H1 (cell line): Measurements from ENCODE around the gene ANKRD31. TPM values are rescaled to one million over a fixed set of nuclear protein-coding genes. Genes with fewer than 3 reads are reported as not detected.

Experiments
- CTCF ChIA-PET: fragments of 300-600 bp; sonication (Branson Sonifier 250); formaldehyde crosslinking; loops from one replicate; lab custom pipeline; 2021; ENCODE audit not compliant: partially characterized antibody; lab: Charles Lee
- POLR2A ChIA-PET: fragments of 300-600 bp; sonication (Branson Sonifier 250); formaldehyde crosslinking; loops from one replicate; lab custom pipeline; 2021; ENCODE audit warnings: inconsistent platforms; ENCODE audit not compliant: partially characterized antibody; lab: Charles Lee
- DNase-seq, 2 experiments: peaks; one replicate each; pipeline versions ENCODE4 v3.0.0 to v3.0.0-alpha.2; 2010 to 2022; ENCODE audit warnings: low spot score in 2 of 2, low read depth in 1 of 2, mixed read lengths in 1 of 2
- FAIRE-seq: peaks from 2 replicates; lab custom pipeline; 2011; peaks lifted over from hg19 to GRCh38; lab: Jason Lieb, UNC
- H2AFZ ChIP-seq: 2 replicates; pipeline ENCODE4 v1.8.1; 2012; ENCODE audit warnings: low read length, inconsistent platforms
- H2AK5ac ChIP-seq: 2 replicates; pipeline ENCODE4 v1.6.1; 2013; ENCODE audit warnings: low read depth, low read length
- H2BK120ac ChIP-seq: replicated peaks from 2 replicates; pipeline ENCODE3; 2013; ENCODE audit warnings: low read depth, low read length, inconsistent platforms
- H2BK12ac ChIP-seq: 2 replicates; pipeline ENCODE4 v1.6.1; 2013; ENCODE audit warnings: low read depth, low read length
- H2BK15ac ChIP-seq: 2 replicates; pipeline ENCODE4 v1.6.1; 2013; ENCODE audit warnings: low read length
- H2BK20ac ChIP-seq: 2 replicates; pipeline ENCODE4 v1.6.1; 2013; ENCODE audit warnings: low read length
- H2BK5ac ChIP-seq: 2 replicates; pipeline ENCODE4 v1.6.1; 2013; ENCODE audit warnings: low read depth, low read length
- H3K14ac ChIP-seq: 2 replicates; pipeline ENCODE4 v1.6.1; 2013; ENCODE audit warnings: inconsistent platforms; ENCODE audit not compliant: insufficient read length
- H3K18ac ChIP-seq: 2 replicates; pipeline ENCODE4 v1.6.1; 2013; ENCODE audit warnings: low read length; ENCODE audit errors: extremely low read depth
- H3K23ac ChIP-seq: 2 replicates; pipeline ENCODE4 v1.6.1; 2013; ENCODE audit warnings: inconsistent platforms; ENCODE audit not compliant: insufficient read length
- H3K23me2 ChIP-seq: 2 replicates; pipeline ENCODE4 v1.6.1; 2013; ENCODE audit warnings: low read depth, low read length
- H3K27ac ChIP-seq: 2 replicates; pipeline ENCODE4 v1.6.1; 2011; ENCODE audit warnings: low read depth, low read length, inconsistent platforms
- H3K27me3 ChIP-seq, 4 experiments: replicated peaks in 1 of 4; 1 replicate in 1 of 4; 2 replicates in 3 of 4; pipeline versions ENCODE4 v1.6.1 to v1.8.1; 2011 to 2013; ENCODE audit warnings: low read length in 3 of 4, mild to moderate bottlenecking in 3 of 4, inconsistent platforms in 2 of 4, mixed read lengths in 2 of 4, moderate library complexity in 1 of 4; ENCODE audit not compliant: control insufficient read depth in 3 of 4, insufficient read depth in 3 of 4; ENCODE audit errors: extremely low read depth in 1 of 4
- H3K36me3 ChIP-seq, 4 experiments: 2 replicates each; pipeline versions ENCODE4 v1.6.1 to v1.8.1; 2011 to 2013; ENCODE audit warnings: mild to moderate bottlenecking in 4 of 4, low read length in 3 of 4, moderate library complexity in 2 of 4, control low read depth in 1 of 4, inconsistent platforms in 1 of 4; ENCODE audit not compliant: insufficient read depth in 4 of 4, control insufficient read depth in 2 of 4
- H3K4ac ChIP-seq: replicated peaks from 2 replicates; pipeline ENCODE3; 2013; ENCODE audit warnings: low read length, low read depth, mixed read lengths, inconsistent platforms; ENCODE audit not compliant: insufficient read length
- H3K4me1 ChIP-seq, 4 experiments: replicated peaks in 1 of 4; 1 replicate in 1 of 4; 2 replicates in 3 of 4; pipeline versions ENCODE4 v1.6.1 to v1.8.1; 2011 to 2013; ENCODE audit warnings: low read length in 3 of 4, inconsistent platforms in 2 of 4, mixed read lengths in 1 of 4; ENCODE audit not compliant: insufficient read depth in 4 of 4, control insufficient read depth in 3 of 4
- H3K4me2 ChIP-seq, 2 experiments: 2 replicates each; pipeline versions ENCODE4 v1.6.1 to v1.8.1; 2011 to 2013; ENCODE audit warnings: low read depth in 2 of 2, low read length in 2 of 2, control low read depth in 1 of 2, inconsistent platforms in 1 of 2, mild to moderate bottlenecking in 1 of 2; ENCODE audit not compliant: insufficient read depth in 1 of 2
- H3K4me3 ChIP-seq, 4 experiments: fragments of 200-600, 300-600 bp in 1 of 4; sonication (generic), shearing (Covaris generic), sonication (Bioruptor Twin) in 1 of 4; 2 replicates each; pipeline versions ENCODE4 v1.5.1 to v1.8.1; 2011 to 2016; ENCODE audit warnings: low read length in 4 of 4, low read depth in 3 of 4, control low read depth in 2 of 4, inconsistent platforms in 2 of 4, mild to moderate bottlenecking in 2 of 4, mixed read lengths in 1 of 4, moderate library complexity in 1 of 4; ENCODE audit not compliant: insufficient read depth in 2 of 4; ENCODE audit errors: extremely low read depth in 1 of 4
- H3K56ac ChIP-seq: replicated peaks from 2 replicates; pipeline ENCODE3; 2013; ENCODE audit warnings: low read depth, mild to moderate bottlenecking, mixed read lengths, low read length, inconsistent platforms; ENCODE audit not compliant: insufficient read length
- H3K79me1 ChIP-seq: 2 replicates; pipeline ENCODE4 v1.6.1; 2013; ENCODE audit warnings: low read depth, low read length, control low read depth
- H3K79me2 ChIP-seq, 2 experiments: 2 replicates each; pipeline versions ENCODE4 v1.6.1 to v1.8.1; 2012 to 2013; ENCODE audit warnings: low read length in 2 of 2, mild to moderate bottlenecking in 2 of 2, inconsistent platforms in 1 of 2; ENCODE audit not compliant: insufficient read depth in 2 of 2, control insufficient read depth in 1 of 2
- H3K9ac ChIP-seq, 4 experiments: replicated peaks in 1 of 4; 1 replicate in 1 of 4; 2 replicates in 3 of 4; pipeline versions ENCODE4 v1.6.1 to v1.8.1; 2011 to 2013; ENCODE audit warnings: low read depth in 3 of 4, low read length in 3 of 4, control low read depth in 2 of 4, mild to moderate bottlenecking in 2 of 4, moderate library complexity in 2 of 4, inconsistent platforms in 1 of 4; ENCODE audit errors: extremely low read depth in 1 of 4
- H3K9me3 ChIP-seq, 2 experiments: 2 replicates each; pipeline versions ENCODE4 v1.6.1 to v1.8.1; 2012 to 2013; ENCODE audit warnings: mild to moderate bottlenecking in 2 of 2, moderate library complexity in 2 of 2, control low read depth in 1 of 2, inconsistent platforms in 1 of 2, low read depth in 1 of 2, low read length in 1 of 2, mixed read lengths in 1 of 2; ENCODE audit not compliant: insufficient read depth in 2 of 2
- H4K20me1 ChIP-seq, 2 experiments: replicated peaks in 1 of 2; 2 replicates each; pipeline versions ENCODE3 to v1.8.1; 2011 to 2013; ENCODE audit warnings: inconsistent platforms in 2 of 2, low read length in 2 of 2, mild to moderate bottlenecking in 1 of 2; ENCODE audit not compliant: insufficient read depth in 2 of 2, control insufficient read depth in 1 of 2
- H4K5ac ChIP-seq: 2 replicates; pipeline ENCODE4 v1.6.1; 2013; ENCODE audit warnings: low read length, low read depth, mixed read lengths, inconsistent platforms; ENCODE audit not compliant: insufficient read length
- H4K8ac ChIP-seq: 2 replicates; pipeline ENCODE4 v1.8.0; 2013; ENCODE audit warnings: mild to moderate bottlenecking, moderate library complexity, low read length, inconsistent platforms; ENCODE audit not compliant: insufficient read depth; ENCODE audit errors: extremely low read depth
- H4K91ac ChIP-seq: replicated peaks from 2 replicates; pipeline ENCODE3; 2013; ENCODE audit warnings: low read length, mixed read lengths, inconsistent platforms; ENCODE audit not compliant: insufficient read length
- ATF3 ChIP-seq: IDR thresholded peaks from 2 replicates; pipeline ENCODE4 v1.6.1; 2011; ENCODE audit warnings: low read depth, mild to moderate bottlenecking, low read length; ENCODE audit not compliant: insufficient read depth
- MAFK ChIP-seq: IDR thresholded peaks from 2 replicates; pipeline ENCODE4 v1.6.1; 2012; ENCODE audit warnings: low read depth, mild to moderate bottlenecking, improper control_type of control experiment, low read length
- USF2 ChIP-seq: IDR thresholded peaks from 2 replicates; pipeline ENCODE4 v1.6.1; 2011; ENCODE audit warnings: low read length, improper control_type of control experiment
- WGBS, 2 experiments: shearing (Covaris generic) in 1 of 2; methylation state at CpG; one replicate each; pipeline versions ENCODE4 v1.1.6 to v1.1.7; 2013 to 2015; ENCODE audit warnings: low lambda C conversion rate in 2 of 2, mixed read lengths in 2 of 2, inconsistent platforms in 1 of 2, low coverage in 1 of 2, missing lambda C conversion rate in 1 of 2; ENCODE audit not compliant: insufficient replicate concordance in 2 of 2, insufficient coverage in 1 of 2, insufficient read length in 1 of 2; ENCODE audit errors: extremely low coverage in 1 of 2, missing lambda C conversion rate in 1 of 2; 5-methylcytosine and 5-hydroxymethylcytosine counted together
- polyA plus RNA-seq, 7 experiments: library from polyadenylated mRNA; depleted of rRNA in 3 of 7; stranded (reverse) in 5 of 7; unstranded in 2 of 7; fragments of >200 nt in 5 of 7; fragments of 200-250 nt in 2 of 7; gene quantifications; 1 replicate in 5 of 7; 2 replicates in 1 of 7; 4 replicates in 1 of 7; pipeline versions ENCODE4 v1.2.1 to v1.2.3, GENCODE V29; 2011 to 2013; ENCODE audit warnings: missing spikeins in 2 of 7, mixed read lengths in 2 of 7
- total RNA-seq: library from RNA; stranded (reverse); fragmentation: NEBNext Ultra II Directional; extraction: Animal tissue kit (Norgen Biotek cat#: 25700); gene quantifications from 2 replicates; pipeline ENCODE4 v1.2.1, GENCODE V29; 2021

Gene ANKRD31
- total and polyA plus RNA-seq, 2 of the 8 experiments (the other 6 are each of a cell fraction or from before 2014, with no cell fraction given) = 0.05 to 0.06 TPM

GRCh38 chr5:75021219-75021618, 215.5 kb downstream of the ANKRD31 start:
- H2BK20ac ChIP-seq = no peak overlapping the region
- H3K9ac ChIP-seq = no peak overlapping the region
- POLR2A ChIA-PET = no interaction called here
- no peak overlapping the region for H2BK12ac ChIP-seq
- no peak overlapping the region for H3K14ac ChIP-seq
- H4K20me1 ChIP-seq = no peaks in the 10 kb centered on the region
- no peak overlapping the region for H4K5ac ChIP-seq
- H3K4me3 ChIP-seq = no peak overlapping the region
- DNase-seq (no peak), FAIRE-seq (no peak)
- H2BK15ac ChIP-seq = no peak overlapping the region
- H2AK5ac ChIP-seq = no peak overlapping the region
- peaks cover 0 to 2% (median 0%) of the 10 kb centered on the region in 4 experiments; a peak in 2 of 7 replicates for H3K4me1 ChIP-seq
- H4K8ac ChIP-seq = no peak overlapping the region
- no peaks in the 10 kb centered on the region for H3K79me2 ChIP-seq
- H3K27ac ChIP-seq = no peak overlapping the region
- TF ChIP-seq MAFK (no peak), ATF3 (0 out of 2 replicates have a peak, but pooled peaks have one; percentile 20), USF2 (peak; percentile 50)
- H3K23me2 ChIP-seq = no peaks in the 10 kb centered on the region
- CTCF ChIA-PET = interaction anchor here (1.2 kb wide), 1 partner anchor 29 kb away, joined by 4 read pairs; no protein-coding TSS in a partner anchor
- WGBS, 2 experiments = 84% methylated on average over 3 of the region's 3 CpGs; no CpG with 5 or more reads in 1 of the 2 experiments
- H3K27me3 ChIP-seq = no peaks in the 10 kb centered on the region
- H3K4ac ChIP-seq = no peak overlapping the region
- no peaks in the 10 kb centered on the region for H3K9me3 ChIP-seq
- H3K56ac ChIP-seq = no peak overlapping the region
- H3K18ac ChIP-seq = no peak overlapping the region
- no peak overlapping the region for H3K23ac ChIP-seq
- H2BK5ac ChIP-seq = no peak overlapping the region
- no peaks in the 10 kb centered on the region for H3K79me1 ChIP-seq
- H3K4me2 ChIP-seq = no peak overlapping the region
- no peak overlapping the region for H4K91ac ChIP-seq
- no peak overlapping the region for H2BK120ac ChIP-seq
- no peak overlapping the region for H2AFZ ChIP-seq
- no peaks in the 10 kb centered on the region for H3K36me3 ChIP-seq
